ENCODE measurements around the gene ACYP2.

DNA sequence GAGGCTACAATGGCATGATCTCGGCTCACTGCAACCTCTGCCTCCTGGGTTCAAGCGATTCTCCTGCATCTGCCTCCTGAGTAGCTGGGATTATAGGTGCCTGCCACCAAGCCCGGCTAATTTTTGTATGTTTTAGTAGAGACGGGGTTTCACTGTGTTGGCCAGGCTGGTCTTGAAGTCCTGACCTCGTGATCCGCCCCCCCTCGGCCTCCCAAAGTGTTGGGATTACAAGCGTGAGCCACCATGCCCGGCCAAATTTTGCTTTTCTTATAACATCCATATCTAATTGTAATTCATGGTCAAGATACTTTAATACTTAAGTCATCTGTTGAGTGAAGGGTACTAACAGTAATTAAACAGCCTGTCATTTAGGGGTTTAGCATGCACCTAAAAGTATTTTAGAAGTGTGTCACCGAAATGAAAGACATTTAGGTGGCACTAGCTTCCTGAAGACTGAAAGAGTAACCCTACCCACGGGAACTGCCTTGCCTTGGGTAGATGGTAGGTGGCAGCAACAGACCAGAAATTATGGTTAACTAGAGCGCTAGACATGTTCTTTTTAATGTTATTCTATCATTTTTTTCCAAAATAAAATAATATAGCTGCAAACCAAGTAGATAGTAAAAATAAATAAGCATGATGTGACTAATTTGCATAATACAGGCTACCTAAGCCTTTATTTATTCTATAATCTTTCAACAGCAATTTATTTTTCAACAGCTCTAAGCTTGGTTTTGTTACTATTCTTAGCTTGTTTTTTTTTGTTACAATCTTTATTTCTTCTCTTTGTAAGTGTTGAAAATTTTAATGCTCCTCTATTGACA lies 8.6 kb upstream of the ACYP2 start:
- TF ChIP-seq, protein P1, sequence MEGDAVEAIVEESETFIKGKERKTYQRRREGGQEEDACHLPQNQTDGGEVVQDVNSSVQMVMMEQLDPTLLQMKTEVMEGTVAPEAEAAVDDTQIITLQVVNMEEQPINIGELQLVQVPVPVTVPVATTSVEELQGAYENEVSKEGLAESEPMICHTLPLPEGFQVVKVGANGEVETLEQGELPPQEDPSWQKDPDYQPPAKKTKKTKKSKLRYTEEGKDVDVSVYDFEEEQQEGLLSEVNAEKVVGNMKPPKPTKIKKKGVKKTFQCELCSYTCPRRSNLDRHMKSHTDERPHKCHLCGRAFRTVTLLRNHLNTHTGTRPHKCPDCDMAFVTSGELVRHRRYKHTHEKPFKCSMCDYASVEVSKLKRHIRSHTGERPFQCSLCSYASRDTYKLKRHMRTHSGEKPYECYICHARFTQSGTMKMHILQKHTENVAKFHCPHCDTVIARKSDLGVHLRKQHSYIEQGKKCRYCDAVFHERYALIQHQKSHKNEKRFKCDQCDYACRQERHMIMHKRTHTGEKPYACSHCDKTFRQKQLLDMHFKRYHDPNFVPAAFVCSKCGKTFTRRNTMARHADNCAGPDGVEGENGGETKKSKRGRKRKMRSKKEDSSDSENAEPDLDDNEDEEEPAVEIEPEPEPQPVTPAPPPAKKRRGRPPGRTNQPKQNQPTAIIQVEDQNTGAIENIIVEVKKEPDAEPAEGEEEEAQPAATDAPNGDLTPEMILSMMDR (conservative IDR thresholded peaks at IDR 0.05; ENCODE audit: low read length), result peak; percentile 88
- TF ChIP-seq EZH2phosphoT487 (IDR thresholded peaks at IDR 0.05; ENCODE audit: borderline replicate concordance), result no peak
